B cell (primary cell): ENCODE data around the gene HES4. TPM values are rescaled to one million over a fixed set of nuclear protein-coding genes. Genes with fewer than 3 reads are reported as not detected.
A peak's percentile ranks its signal among the peaks of the same experiment; 100 is the strongest.

Source experiments
- ATAC-seq: fragments of 200-7000 bp; cut with Tn5 transposase; one replicate; pipeline ENCODE4 v1.10.0; 2021; ENCODE audit warnings: low read depth, mild to moderate bottlenecking, moderate number of reproducible peaks, moderate library complexity
- CTCF ChIA-PET: fragments of 350-600 bp; sonication (Branson Sonifier 250); formaldehyde crosslinking; loops from one replicate; lab custom pipeline; 2021; ENCODE audit warnings: antibody characterized with exemption, inconsistent platforms; lab: Charles Lee
- POLR2A ChIA-PET: fragments of 350-600 bp; sonication (Branson Sonifier 250); formaldehyde crosslinking; loops from one replicate; lab custom pipeline; 2021; ENCODE audit warnings: antibody characterized with exemption; lab: Charles Lee
- DNase-seq: peaks from one replicate; pipeline ENCODE4 v3.0.0; 2013
- H2AFZ ChIP-seq: 2 replicates; pipeline ENCODE4 v1.6.1; 2012; ENCODE audit warnings: mild to moderate bottlenecking, low read depth, low read length; ENCODE audit not compliant: insufficient read depth, poor library complexity, severe bottlenecking
- H3K27ac ChIP-seq, 2 donors: 1 replicate in 1 of 2; 2 replicates in 1 of 2; pipeline ENCODE4 v1.5.1; 2012 to 2013; ENCODE audit warnings: low read length in 2 of 2, mild to moderate bottlenecking in 2 of 2, moderate library complexity in 1 of 2
- H3K27me3 ChIP-seq, 4 experiments: fragments of 200-600 bp in 1 of 4; sonication (generic) in 1 of 4; replicated peaks in 1 of 4; 1 replicate in 2 of 4; 2 replicates in 2 of 4; pipeline versions ENCODE4 v1.6.1 to v1.7.0; 2013 to 2016; ENCODE audit warnings: low read length in 3 of 4, mild to moderate bottlenecking in 2 of 4, mixed read lengths in 1 of 4, moderate library complexity in 1 of 4; ENCODE audit not compliant: insufficient read depth in 4 of 4, control insufficient read depth in 3 of 4; ENCODE audit errors: control extremely low read depth in 1 of 4
- H3K36me3 ChIP-seq, 2 experiments: replicated peaks in 1 of 2; 1 replicate in 1 of 2; 2 replicates in 1 of 2; pipeline versions ENCODE4 v1.6.1 to v1.7.1; 2013; ENCODE audit warnings: low read length in 1 of 2; ENCODE audit not compliant: insufficient read depth in 2 of 2, control insufficient read depth in 1 of 2; ENCODE audit errors: control extremely low read depth in 1 of 2, extremely low read depth in 1 of 2
- H3K4me1 ChIP-seq, 2 donors: fragments of 200-600 bp in 1 of 2; sonication (generic) in 1 of 2; 1 replicate in 1 of 2; 2 replicates in 1 of 2; pipeline versions ENCODE4 v1.5.1 to v1.6.1; 2013 to 2017; ENCODE audit warnings: low read length in 2 of 2; ENCODE audit not compliant: control insufficient read depth in 2 of 2, insufficient read depth in 2 of 2
- H3K4me2 ChIP-seq: replicated peaks from 2 replicates; pipeline ENCODE3; 2012; ENCODE audit warnings: mild to moderate bottlenecking, low read depth, low read length; ENCODE audit not compliant: poor library complexity, severe bottlenecking
- H3K4me3 ChIP-seq, 5 experiments: fragments of 200-600 bp in 1 of 5; sonication (generic) in 1 of 5; 1 replicate in 3 of 5; 2 replicates in 2 of 5; pipeline versions ENCODE4 v1.5.1 to v1.7.0; 2011 to 2016; ENCODE audit warnings: low read length in 4 of 5, mild to moderate bottlenecking in 4 of 5, low read depth in 2 of 5, control low read depth in 1 of 5, moderate library complexity in 1 of 5; ENCODE audit not compliant: insufficient read depth in 1 of 5; ENCODE audit errors: control extremely low read depth in 1 of 5, extremely low read depth in 1 of 5
- H3K79me2 ChIP-seq: fragments of 200-600 bp; sonication (generic); one replicate; pipeline ENCODE4 v1.6.0; 2016; ENCODE audit warnings: low read length; ENCODE audit not compliant: control insufficient read depth, insufficient read depth
- H3K9ac ChIP-seq: fragments of 200-600 bp; sonication (generic); 2 replicates; pipeline ENCODE4 v1.6.1; 2017; ENCODE audit warnings: mild to moderate bottlenecking, low read length, moderate library complexity
- H3K9me3 ChIP-seq, 3 donors: one replicate each; pipeline versions ENCODE4 v1.6.1 to v1.7.1; 2013; ENCODE audit warnings: low read length in 2 of 3; ENCODE audit not compliant: control insufficient read depth in 2 of 3, insufficient read depth in 1 of 3; ENCODE audit errors: control extremely low read depth in 1 of 3
- H4K20me1 ChIP-seq: 2 replicates; pipeline ENCODE4 v1.6.0; 2012; ENCODE audit warnings: mild to moderate bottlenecking, low read length; ENCODE audit not compliant: insufficient read depth, control insufficient read depth, poor library complexity, severe bottlenecking
- H3K27ac Mint-ChIP-seq: one replicate; pipeline ENCODE4 v1.8.0; 2021; ENCODE audit warnings: mixed read lengths
- H3K27me3 Mint-ChIP-seq: one replicate; pipeline ENCODE4 v1.8.0; 2021; ENCODE audit warnings: mixed read lengths
- H3K4me1 Mint-ChIP-seq: one replicate; pipeline ENCODE4 v1.8.0; 2021; ENCODE audit warnings: mixed read lengths
- H3K4me3 Mint-ChIP-seq: one replicate; pipeline ENCODE4 v1.8.0; 2021; ENCODE audit warnings: mixed read lengths
- H3K9me3 Mint-ChIP-seq: one replicate; pipeline ENCODE4 v1.8.0; 2022; ENCODE audit warnings: mixed read lengths; ENCODE audit not compliant: insufficient read depth
- CTCF ChIP-seq: fragments of 200-600 bp; IDR thresholded peaks from one replicate; pipeline ENCODE4 v1.8.0; 2022; ENCODE audit warnings: antibody characterized with exemption, mild to moderate bottlenecking
- EZH2 ChIP-seq: IDR thresholded peaks from 2 replicates; pipeline ENCODE4 v1.6.1; 2012; ENCODE audit warnings: borderline replicate concordance, low read depth, mild to moderate bottlenecking, moderate library complexity, low read length; ENCODE audit not compliant: insufficient read depth, poor library complexity, severe bottlenecking
- WGBS: methylation state at CpG from one replicate; pipeline ENCODE4 v1.1.5; 2013; ENCODE audit warnings: missing lambda C conversion rate; ENCODE audit not compliant: insufficient coverage; 5-methylcytosine and 5-hydroxymethylcytosine counted together
- intact Hi-C: fragments of 100-400 bp; cut with micrococcal nuclease; formaldehyde crosslinking; loops from one replicate; pipeline ENCODE4 v1.10.0; 2022
- polyA plus RNA-seq: library from polyadenylated mRNA; depleted of rRNA; stranded (reverse); fragments of >200 nt; gene quantifications from 2 replicates; pipeline ENCODE4 v1.2.3, GENCODE V29; 2012
- total RNA-seq, 2 donors: library from RNA; stranded (reverse); fragments of 120-200 nt in 1 of 2; gene quantifications; 1 replicate in 1 of 2; 2 replicates in 1 of 2; pipeline versions ENCODE4 v1.2.3 to v1.2.4, GENCODE V29; 2013 to 2022

The HES4 gene
- total and polyA plus RNA-seq, 2 donors (not counting 1 experiment from before 2014, with no cell fraction given), result 3.2 to 4.5 TPM

- TF ChIP-seq EZH2 (no peak), CTCF (no peak)
- 29% methylated on average over 54 of the region's 57 CpGs for WGBS
- H3K9me3 Mint-ChIP-seq, result no peaks in the 10 kb centered on the region
- H2AFZ ChIP-seq, result peak overlapping the region; percentile 98
- H3K9me3 ChIP-seq, result no peaks in the 10 kb centered on the region
- ATAC-seq, result no peak
- H3K79me2 ChIP-seq, result peaks cover 23% of the 10 kb centered on the region
- DNase-seq, result no peak
- peak overlapping the region in 4 of 5 experiments; percentile 40 to 93 (median 60) for H3K4me3 ChIP-seq
- peak overlapping the region; percentile 83 for H3K4me2 ChIP-seq
- peaks cover 16% of the 10 kb centered on the region for H3K4me1 Mint-ChIP-seq
- H3K36me3 ChIP-seq, result peaks cover 0 to 23% of the 10 kb centered on the region in 2 experiments
- peaks cover 24 to 42% of the 10 kb centered on the region in 2 donors for H3K4me1 ChIP-seq
- peak overlapping the region in 1 of 2 donors; percentile 64 for H3K27ac ChIP-seq
- H3K27me3 Mint-ChIP-seq, result no peaks in the 10 kb centered on the region
- ChIA-PET POLR2A (interaction anchor here (0.7 to 1.4 kb wide), 3 partner anchors 16 to 314 kb away, joined by 4 to 6 read pairs (median 5); partner anchors contain the start of gene UBE2J2), CTCF (interaction anchor here (1.2 kb wide), 2 partner anchors 55 to 90 kb away, joined by 4 to 5 read pairs; no protein-coding TSS in a partner anchor)
- H3K27me3 ChIP-seq, result no peaks in the 10 kb centered on the region
- H4K20me1 ChIP-seq, result peaks cover 42% of the 10 kb centered on the region
- H3K9ac ChIP-seq, result peak overlapping the region; percentile 98
- peak overlapping the region; percentile 88 for H3K4me3 Mint-ChIP-seq
- intact Hi-C loops, result no loop called here
- peak overlapping the region; percentile 77 for H3K27ac Mint-ChIP-seq
Observed at GRCh38 chr1:959731-960362, 40.0 kb downstream of the HES4 start.
